ENCODE results near the gene CDK16. TPM values are rescaled to one million over a fixed set of nuclear protein-coding genes. Genes with fewer than 3 reads are reported as not detected.

CDK16 gene
- total RNA-seq, 1 donor from 2014 or later = 38.6 TPM

- peaks cover 0 to 13% (median 0%) of the 10 kb centered on the region in 3 donors for H3K27me3 ChIP-seq (ENCODE audit: control insufficient read depth in 3 of 3, insufficient read depth in 3 of 3, low read length in 3 of 3)
- no peak overlapping the region for H3K9ac ChIP-seq (ENCODE audit: low read depth in 1 of 3, low read length in 3 of 3)
- no peak overlapping the region for H3K4me3 ChIP-seq (ENCODE audit: low read length in 3 of 3)
- H3K4me1 ChIP-seq (ENCODE audit: control insufficient read depth in 3 of 3, insufficient read depth in 3 of 3, low read length in 3 of 3) = no peaks in the 10 kb centered on the region
- no peaks in the 10 kb centered on the region for H3K9me3 ChIP-seq (ENCODE audit: control insufficient read depth in 3 of 3, low read length in 3 of 3)
- H3K27ac ChIP-seq (ENCODE audit: low read depth, low read length) = no peak overlapping the region
- H3K36me3 ChIP-seq (ENCODE audit: control insufficient read depth in 3 of 3, insufficient read depth in 3 of 3, low read length in 3 of 3) = no peaks in the 10 kb centered on the region
Measured at GRCh38 chrX:47266643-47267042, 48.2 kb downstream of the CDK16 start.

GRCh38 chrX:47272013-47272408, 53.5 kb downstream of the CDK16 start:
- Histone ChIP-seq H3K27me3 (ENCODE audit: control insufficient read depth in 3 of 3, insufficient read depth in 3 of 3, low read length in 3 of 3) (peaks cover 0 to 7% (median 0%) of the 10 kb centered on the region in 3 donors), H3K9ac (ENCODE audit: low read depth in 1 of 3, low read length in 3 of 3) (no peak overlapping the region), H3K27ac (ENCODE audit: low read depth, low read length) (no peak overlapping the region), H3K9me3 (ENCODE audit: control insufficient read depth in 3 of 3, low read length in 3 of 3) (no peaks in the 10 kb centered on the region), H3K4me3 (ENCODE audit: low read length in 3 of 3) (no peak overlapping the region), H3K4me1 (ENCODE audit: control insufficient read depth in 3 of 3, insufficient read depth in 3 of 3, low read length in 3 of 3) (no peaks in the 10 kb centered on the region), H3K36me3 (ENCODE audit: control insufficient read depth in 3 of 3, insufficient read depth in 3 of 3, low read length in 3 of 3) (no peaks in the 10 kb centered on the region)

- Histone ChIP-seq H3K9me3 (ENCODE audit: control insufficient read depth in 3 of 3, low read length in 3 of 3) (no peaks in the 10 kb centered on the region), H3K36me3 (ENCODE audit: control insufficient read depth in 3 of 3, insufficient read depth in 3 of 3, low read length in 3 of 3) (no peaks in the 10 kb centered on the region), H3K9ac (ENCODE audit: low read depth in 1 of 3, low read length in 3 of 3) (no peak overlapping the region), H3K4me3 (ENCODE audit: low read length in 3 of 3) (no peak overlapping the region), H3K4me1 (ENCODE audit: control insufficient read depth in 3 of 3, insufficient read depth in 3 of 3, low read length in 3 of 3) (no peaks in the 10 kb centered on the region), H3K27ac (ENCODE audit: low read depth, low read length) (no peak overlapping the region), H3K27me3 (ENCODE audit: control insufficient read depth in 3 of 3, insufficient read depth in 3 of 3, low read length in 3 of 3) (peaks cover 0 to 7% (median 0%) of the 10 kb centered on the region in 3 donors)
Measured at GRCh38 chrX:47273011-47273730, 54.7 kb downstream of the CDK16 start.

GRCh38 chrX:47278691-47279090, 60.2 kb downstream of the CDK16 start:
- no peak overlapping the region for H3K9ac ChIP-seq (ENCODE audit: low read depth in 1 of 3, low read length in 3 of 3)
- H3K27me3 ChIP-seq (ENCODE audit: control insufficient read depth in 3 of 3, insufficient read depth in 3 of 3, low read length in 3 of 3) = peaks cover 0 to 10% (median 0%) of the 10 kb centered on the region in 3 donors
- no peak overlapping the region for H3K27ac ChIP-seq (ENCODE audit: low read depth, low read length)
- no peaks in the 10 kb centered on the region for H3K36me3 ChIP-seq (ENCODE audit: control insufficient read depth in 3 of 3, insufficient read depth in 3 of 3, low read length in 3 of 3)
- no peaks in the 10 kb centered on the region for H3K4me1 ChIP-seq (ENCODE audit: control insufficient read depth in 3 of 3, insufficient read depth in 3 of 3, low read length in 3 of 3)
- H3K4me3 ChIP-seq (ENCODE audit: low read length in 3 of 3) = no peak overlapping the region
- no peaks in the 10 kb centered on the region for H3K9me3 ChIP-seq (ENCODE audit: control insufficient read depth in 3 of 3, low read length in 3 of 3)

Other genes with a start within 250 kb of the CDK16 start
- 3.1 TPM for gene RGN, start 140.2 kb upstream of the CDK16 start, total RNA-seq
- 75.2 TPM for gene NDUFB11, start 74.0 kb upstream of the CDK16 start, total RNA-seq
- gene RBM10, start 73.5 kb upstream of the CDK16 start, total RNA-seq = 30.8 TPM
- 57.4 TPM for gene UBA1, start 24.9 kb upstream of the CDK16 start, total RNA-seq
- 61.1 TPM for gene USP11, start 14.3 kb downstream of the CDK16 start, total RNA-seq
- gene ZNF157, start 151.9 kb downstream of the CDK16 start, total RNA-seq = 0.52 TPM